ENCODE data around the gene DIPK1B.

DNA sequence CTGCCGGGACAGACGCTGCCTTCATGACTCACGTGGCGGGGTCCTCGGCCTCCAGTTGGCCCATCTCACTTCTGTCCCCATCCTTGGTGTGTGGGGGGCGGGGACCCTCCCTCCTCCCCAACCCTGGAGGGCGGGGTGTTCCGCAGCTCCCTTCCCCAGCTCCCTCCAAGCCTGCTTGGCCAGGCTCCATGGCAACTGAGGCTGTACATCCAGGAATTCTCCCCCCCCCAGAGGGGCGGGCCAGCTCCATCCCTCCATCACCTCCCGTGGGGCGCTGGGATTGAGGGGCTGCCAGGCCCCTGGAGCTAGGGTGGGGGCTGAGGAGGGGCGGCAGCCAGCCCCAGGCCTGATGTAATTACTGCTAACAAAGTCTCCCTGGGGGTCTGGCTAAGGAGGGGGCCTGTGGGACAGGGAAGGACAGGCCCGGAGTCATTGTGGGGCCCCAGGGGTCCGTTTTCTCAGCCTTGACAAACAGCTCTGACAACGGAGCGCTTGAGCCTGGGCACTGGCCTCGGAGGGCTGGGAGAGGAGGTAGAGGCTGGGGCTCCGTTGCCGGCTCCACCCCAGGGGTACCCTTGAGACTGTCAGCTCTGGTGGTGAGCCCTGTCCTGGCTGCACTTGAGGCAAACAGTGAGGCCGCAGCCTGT is 8.0 kb downstream of the DIPK1B start:
- TF ChIP-seq, protein P1, sequence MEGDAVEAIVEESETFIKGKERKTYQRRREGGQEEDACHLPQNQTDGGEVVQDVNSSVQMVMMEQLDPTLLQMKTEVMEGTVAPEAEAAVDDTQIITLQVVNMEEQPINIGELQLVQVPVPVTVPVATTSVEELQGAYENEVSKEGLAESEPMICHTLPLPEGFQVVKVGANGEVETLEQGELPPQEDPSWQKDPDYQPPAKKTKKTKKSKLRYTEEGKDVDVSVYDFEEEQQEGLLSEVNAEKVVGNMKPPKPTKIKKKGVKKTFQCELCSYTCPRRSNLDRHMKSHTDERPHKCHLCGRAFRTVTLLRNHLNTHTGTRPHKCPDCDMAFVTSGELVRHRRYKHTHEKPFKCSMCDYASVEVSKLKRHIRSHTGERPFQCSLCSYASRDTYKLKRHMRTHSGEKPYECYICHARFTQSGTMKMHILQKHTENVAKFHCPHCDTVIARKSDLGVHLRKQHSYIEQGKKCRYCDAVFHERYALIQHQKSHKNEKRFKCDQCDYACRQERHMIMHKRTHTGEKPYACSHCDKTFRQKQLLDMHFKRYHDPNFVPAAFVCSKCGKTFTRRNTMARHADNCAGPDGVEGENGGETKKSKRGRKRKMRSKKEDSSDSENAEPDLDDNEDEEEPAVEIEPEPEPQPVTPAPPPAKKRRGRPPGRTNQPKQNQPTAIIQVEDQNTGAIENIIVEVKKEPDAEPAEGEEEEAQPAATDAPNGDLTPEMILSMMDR (IDR thresholded peaks at IDR 0.05; ENCODE audit: poor library complexity, severe bottlenecking): no peak
- TF ChIP-seq, protein P2, sequence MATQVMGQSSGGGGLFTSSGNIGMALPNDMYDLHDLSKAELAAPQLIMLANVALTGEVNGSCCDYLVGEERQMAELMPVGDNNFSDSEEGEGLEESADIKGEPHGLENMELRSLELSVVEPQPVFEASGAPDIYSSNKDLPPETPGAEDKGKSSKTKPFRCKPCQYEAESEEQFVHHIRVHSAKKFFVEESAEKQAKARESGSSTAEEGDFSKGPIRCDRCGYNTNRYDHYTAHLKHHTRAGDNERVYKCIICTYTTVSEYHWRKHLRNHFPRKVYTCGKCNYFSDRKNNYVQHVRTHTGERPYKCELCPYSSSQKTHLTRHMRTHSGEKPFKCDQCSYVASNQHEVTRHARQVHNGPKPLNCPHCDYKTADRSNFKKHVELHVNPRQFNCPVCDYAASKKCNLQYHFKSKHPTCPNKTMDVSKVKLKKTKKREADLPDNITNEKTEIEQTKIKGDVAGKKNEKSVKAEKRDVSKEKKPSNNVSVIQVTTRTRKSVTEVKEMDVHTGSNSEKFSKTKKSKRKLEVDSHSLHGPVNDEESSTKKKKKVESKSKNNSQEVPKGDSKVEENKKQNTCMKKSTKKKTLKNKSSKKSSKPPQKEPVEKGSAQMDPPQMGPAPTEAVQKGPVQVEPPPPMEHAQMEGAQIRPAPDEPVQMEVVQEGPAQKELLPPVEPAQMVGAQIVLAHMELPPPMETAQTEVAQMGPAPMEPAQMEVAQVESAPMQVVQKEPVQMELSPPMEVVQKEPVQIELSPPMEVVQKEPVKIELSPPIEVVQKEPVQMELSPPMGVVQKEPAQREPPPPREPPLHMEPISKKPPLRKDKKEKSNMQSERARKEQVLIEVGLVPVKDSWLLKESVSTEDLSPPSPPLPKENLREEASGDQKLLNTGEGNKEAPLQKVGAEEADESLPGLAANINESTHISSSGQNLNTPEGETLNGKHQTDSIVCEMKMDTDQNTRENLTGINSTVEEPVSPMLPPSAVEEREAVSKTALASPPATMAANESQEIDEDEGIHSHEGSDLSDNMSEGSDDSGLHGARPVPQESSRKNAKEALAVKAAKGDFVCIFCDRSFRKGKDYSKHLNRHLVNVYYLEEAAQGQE (IDR thresholded peaks at IDR 0.05; ENCODE audit: borderline replicate concordance): no peak
- TF ChIP-seq EP300 (conservative IDR thresholded peaks at IDR 0.05; ENCODE audit: poor library complexity, severe bottlenecking) (no peak), TAF1 (IDR thresholded peaks at IDR 0.05; ENCODE audit: low read depth) (no peak), RAD21 (conservative IDR thresholded peaks at IDR 0.05) (no peak), POLR2AphosphoS5 (IDR thresholded peaks at IDR 0.05) (no peak), EZH2 (IDR thresholded peaks at IDR 0.05; ENCODE audit: borderline replicate concordance, insufficient read depth, low read length, poor library complexity, severe bottlenecking) (no peak), SMC3 (conservative IDR thresholded peaks at IDR 0.05; ENCODE audit: poor library complexity) (no peak)

Measured in neural cell (in vitro differentiated cells).